GM12892 (cell line): ENCODE measurements around the gene CYP2S1.

ENCODE experiments used
- POLR2A ChIP-seq: IDR thresholded peaks from 2 replicates; pipeline ENCODE4 v1.6.1; 2011; ENCODE audit warnings: low read depth, low read length, control low read depth
- POLR2AphosphoS5 ChIP-seq: IDR thresholded peaks from 2 replicates; pipeline ENCODE4 v1.6.1; 2011; ENCODE audit warnings: low read depth, low read length, control low read depth
- TAF1 ChIP-seq: IDR thresholded peaks from 2 replicates; pipeline ENCODE4 v1.6.1; 2011; ENCODE audit warnings: low read depth, mild to moderate bottlenecking, control low read depth, low read length, borderline replicate concordance

DNA sequence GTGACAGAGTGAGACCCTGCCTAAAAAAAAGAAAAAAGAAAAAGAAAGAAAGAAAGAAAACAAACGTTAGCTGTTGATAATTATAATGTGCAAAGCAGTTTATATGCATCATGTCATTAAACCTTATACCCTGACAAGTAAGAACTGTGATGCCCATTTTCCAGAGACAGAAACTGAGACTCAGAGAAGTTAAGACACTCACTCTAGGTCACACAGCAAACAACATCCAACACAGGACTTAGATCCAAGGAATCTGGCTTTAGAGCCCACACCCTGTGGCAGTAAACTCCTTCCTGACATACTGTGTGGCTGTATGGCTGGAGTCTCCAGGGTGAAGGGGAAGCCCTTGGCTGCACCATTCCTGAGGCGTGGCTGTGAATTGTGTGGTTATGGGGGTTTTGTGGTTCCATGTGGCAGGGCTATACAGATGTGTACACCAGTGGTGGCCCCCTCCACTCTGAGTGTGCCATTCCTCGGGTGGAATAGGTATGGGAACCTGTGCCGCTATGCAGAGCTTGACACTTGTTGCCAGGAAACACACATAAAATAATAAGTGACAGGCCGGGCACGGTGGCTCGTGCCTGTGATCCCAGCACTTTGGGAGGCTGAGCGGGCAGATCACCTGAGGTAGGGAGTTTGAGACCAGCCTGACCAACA, 41.6 kb downstream of the CYP2S1 start:
- TF ChIP-seq POLR2A (no peak), TAF1 (no peak), POLR2AphosphoS5 (no peak)
